ENCODE measurements around the gene ITSN1. TPM values are rescaled to one million over a fixed set of nuclear protein-coding genes. Genes with fewer than 3 reads are reported as not detected.

The ITSN1 gene
- total RNA-seq, 2 donors from 2014 or later: 31.3 to 36.9 TPM

DNA sequence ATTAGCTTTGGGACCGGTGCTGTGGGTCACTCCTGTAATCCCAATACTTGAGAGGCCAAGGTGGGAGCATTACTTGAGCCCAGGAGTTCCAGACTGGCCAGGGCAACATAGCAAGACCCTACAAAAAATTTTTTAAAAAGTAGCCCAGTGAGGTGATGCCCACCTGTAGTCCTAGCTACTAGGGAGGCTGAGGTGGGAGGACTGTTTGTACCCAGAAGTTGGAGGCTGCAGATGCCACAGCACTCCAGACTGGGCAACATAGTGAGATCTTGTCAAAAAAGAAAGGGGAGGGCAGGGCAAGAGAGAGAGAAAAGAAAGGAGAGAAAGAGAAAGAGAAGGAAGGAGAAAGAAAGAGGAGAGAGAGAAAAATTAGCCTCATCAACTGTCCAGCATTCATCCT is 6.3 kb downstream of the ITSN1 start:
- ATAC-seq (no peak), DNase-seq (no peak)
- intact Hi-C loops (cut with DNase I, micrococcal nuclease): no loop called here

DNA sequence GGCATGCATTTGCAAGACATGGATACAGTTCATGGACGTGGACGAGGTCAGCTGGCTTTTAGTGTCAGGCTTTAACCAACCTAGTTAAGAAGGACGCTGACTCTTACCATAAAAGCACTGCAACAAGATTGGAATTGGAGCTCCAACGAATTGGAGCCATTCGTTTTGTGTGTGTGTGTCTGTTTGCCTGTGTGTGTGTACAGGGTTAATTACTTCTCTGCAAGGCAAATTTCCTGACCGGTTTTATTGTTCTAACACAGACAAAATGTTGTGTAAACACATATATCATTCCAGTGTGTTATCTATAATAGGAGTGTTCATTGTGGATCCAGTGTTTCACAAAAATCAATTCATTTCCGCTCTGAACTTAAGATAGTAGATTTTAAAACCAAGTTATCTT is 7.9 kb downstream of the ITSN1 start:
- peak; percentile 84 for ATAC-seq

DNA sequence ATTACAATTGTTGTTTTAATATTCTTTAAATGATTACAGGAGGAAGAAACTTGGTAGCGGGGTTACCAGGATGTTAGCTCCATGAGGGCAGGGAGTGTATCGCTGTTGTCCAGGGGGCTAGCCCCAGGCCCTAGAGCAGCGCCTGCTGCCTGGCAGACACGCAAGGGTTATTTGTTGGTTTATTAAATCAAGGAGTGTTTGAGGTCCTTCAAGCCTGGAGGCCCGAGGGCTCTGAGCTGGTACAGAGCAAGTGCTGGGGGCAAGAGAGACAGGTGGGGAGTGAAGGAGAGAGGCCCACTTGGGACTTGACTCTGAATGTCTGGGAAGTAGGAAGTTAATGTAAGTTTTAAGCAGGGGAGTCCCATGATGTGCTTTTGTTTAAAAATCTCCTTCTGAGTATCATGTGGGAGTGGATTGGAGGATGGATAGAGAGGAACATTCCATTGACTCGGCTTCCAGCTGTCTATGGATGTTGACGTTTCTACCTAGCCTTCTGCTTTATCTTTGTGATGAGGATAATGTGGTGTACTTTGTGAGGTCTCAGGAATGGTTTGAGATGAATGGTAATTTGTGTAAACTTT is 8.7 kb downstream of the ITSN1 start:
- intact Hi-C loops (cut with DNase I, micrococcal nuclease): no loop called here
- no peak for ATAC-seq
- DNase-seq: no peak

More for the DNA sequence above, 7.9 kb downstream of the ITSN1 start:
- DNase-seq: no peak
- intact Hi-C loops (cut with DNase I, micrococcal nuclease): no loop called here

DNA sequence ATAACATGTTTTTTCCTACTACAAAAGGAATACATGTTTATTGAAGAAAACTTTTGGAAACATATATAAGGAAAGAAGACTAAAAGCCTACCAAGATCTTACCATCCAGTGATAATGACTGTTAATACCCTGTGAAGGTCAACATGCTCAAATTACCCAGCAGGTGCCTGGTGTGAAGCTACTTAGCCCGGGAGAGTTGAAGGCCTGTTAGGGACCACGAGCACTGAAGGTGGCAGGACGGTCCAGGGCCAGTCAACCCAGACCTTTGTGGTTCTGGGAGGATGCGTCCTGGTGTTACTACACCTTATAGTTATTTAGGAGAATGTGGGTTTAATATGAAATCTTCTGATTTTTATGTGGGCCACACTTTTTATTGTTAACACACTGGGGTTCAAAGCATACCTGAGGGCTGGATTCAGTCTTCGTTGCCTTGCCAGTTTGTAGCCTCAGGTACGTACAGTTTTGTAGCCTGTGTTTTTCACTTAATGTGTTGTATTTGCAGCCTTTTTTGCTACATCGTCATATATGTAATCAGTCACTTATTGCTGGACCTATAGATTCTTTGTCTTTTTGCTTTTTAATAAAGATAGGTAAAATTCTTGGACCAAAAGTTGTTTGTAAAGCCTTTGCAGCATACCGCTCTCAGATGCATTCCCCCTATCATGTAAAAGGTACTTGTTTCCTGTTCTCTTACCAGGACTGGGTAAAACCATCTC is 9.8 kb downstream of the ITSN1 start:
- no peak for DNase-seq
- no peak for ATAC-seq
- intact Hi-C loops (cut with DNase I, micrococcal nuclease): no loop called here

DNA sequence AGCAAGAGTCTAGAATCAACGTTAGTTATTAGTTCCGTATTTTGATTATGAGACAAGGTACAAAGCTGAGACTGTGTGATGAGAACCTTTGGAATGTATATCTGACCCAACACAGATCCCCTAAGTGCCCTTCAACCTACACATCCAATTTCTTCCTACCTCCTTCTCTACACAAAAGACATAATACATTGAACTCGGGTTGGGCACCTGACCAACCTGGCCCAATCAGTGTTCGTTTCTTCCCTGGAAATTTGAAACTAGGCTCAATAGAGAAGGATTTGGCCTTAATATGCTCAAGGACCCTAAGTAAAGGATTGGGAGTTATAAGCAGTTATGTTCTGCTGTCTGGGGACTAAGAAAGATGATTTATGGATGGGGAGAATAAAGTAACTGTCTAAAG is 12.1 kb downstream of the ITSN1 start:
- DNase-seq: no peak
- intact Hi-C loops (cut with DNase I, micrococcal nuclease): no loop called here

DNA sequence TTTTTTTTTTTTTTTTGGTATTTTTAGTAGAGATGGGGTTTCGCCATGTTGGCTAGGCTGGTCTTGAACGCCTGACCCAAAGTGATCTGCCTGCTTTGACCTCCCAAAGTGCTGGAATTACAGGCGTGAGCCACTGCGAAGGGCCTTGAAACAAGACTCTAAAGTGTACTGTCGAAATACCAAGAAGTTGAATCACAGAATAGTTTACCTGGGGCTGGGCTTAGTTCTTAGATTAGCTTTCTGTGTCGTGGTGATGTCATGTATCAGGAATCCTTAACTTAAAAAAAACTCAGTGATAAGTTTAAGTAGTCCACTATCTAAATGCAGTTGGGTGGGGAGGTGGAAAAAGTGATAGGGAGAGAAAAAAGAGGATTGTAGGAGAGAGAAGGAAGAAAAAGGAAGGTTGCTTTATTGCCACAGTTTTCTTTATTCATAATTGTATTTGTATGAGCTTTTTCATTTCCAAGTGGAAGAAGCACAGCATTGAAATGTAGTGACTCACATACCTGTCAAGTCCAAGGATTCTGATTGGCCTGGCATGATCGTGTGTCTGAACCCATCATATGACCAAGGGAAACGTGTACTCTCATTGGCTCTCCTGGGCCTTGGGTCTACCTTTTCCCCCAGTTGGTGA is 13.4 kb downstream of the ITSN1 start:
- DNase-seq: no peak
- intact Hi-C loops (cut with DNase I, micrococcal nuclease): no loop called here
- peak; percentile 73 for ATAC-seq

More for the DNA sequence above, 12.1 kb downstream of the ITSN1 start:
- no peak for ATAC-seq

DNA sequence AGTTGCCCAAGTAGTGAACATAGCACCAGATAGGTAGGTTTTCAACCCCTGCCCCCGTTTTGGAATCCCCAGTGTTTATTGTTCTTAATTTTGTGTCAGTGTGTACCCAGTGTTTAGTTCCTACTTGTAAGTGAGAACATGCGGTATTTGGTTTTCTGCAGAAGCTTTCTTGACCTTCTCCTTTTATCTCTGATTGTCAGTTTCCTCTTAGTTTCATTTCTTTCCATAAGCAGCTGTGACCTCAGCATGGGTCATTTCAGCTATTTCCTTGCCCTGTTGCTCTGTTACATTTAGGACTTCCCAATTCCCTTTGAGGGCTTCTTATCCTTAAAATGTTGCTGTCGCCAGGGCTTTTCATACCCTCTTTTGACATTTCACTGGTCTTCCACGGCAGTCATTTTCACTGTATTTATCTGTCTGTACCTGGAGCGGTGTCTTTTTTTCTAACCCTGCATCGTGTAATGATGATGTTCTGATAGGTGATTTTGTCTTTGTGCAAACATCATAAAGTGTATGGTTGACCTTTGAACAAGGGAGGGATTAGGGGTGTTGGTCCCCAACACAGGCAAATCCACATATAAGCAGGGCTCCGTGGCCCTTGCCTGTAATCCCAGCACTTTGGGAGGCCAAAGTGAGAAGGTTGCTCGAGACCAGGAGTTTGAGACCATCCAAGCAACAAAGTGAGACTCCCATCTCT is 15.0 kb downstream of the ITSN1 start:
- DNase-seq: no peak
- intact Hi-C loops (cut with DNase I, micrococcal nuclease): no loop called here
- ATAC-seq: peak; percentile 78

DNA sequence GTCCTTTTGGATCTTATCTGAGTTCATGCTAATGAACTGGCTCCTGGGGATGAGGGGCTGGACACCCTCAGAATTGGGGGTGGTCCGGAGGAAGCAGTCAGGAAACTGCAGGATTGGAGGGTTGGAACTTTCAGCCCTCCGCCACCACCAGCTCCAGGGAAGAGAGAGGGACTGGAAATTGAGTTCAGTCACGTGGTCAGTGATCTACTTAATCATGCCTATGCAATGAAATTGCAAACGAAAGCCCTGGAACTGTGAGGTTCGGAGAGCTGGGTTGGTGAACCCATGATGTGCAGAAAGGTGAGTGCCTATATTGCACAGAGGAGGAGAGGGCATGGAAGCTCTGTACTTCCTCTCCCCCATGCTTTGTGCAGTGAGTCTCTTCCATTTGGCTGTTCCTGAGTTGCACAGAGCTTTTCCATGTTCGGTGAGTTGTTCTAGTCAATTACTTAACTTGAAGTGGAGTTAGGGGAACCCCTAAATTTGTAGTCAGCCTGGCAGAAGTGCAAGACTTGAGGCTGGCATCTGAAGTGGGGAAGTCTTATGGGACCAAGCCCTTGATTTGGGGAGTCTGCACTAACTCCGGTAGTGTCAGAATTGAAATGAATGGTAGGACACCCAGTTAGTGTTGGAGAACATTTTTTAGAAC is 16.7 kb downstream of the ITSN1 start:
- no peak for ATAC-seq
- intact Hi-C loops (cut with DNase I, micrococcal nuclease): no loop called here
- no peak for DNase-seq

DNA sequence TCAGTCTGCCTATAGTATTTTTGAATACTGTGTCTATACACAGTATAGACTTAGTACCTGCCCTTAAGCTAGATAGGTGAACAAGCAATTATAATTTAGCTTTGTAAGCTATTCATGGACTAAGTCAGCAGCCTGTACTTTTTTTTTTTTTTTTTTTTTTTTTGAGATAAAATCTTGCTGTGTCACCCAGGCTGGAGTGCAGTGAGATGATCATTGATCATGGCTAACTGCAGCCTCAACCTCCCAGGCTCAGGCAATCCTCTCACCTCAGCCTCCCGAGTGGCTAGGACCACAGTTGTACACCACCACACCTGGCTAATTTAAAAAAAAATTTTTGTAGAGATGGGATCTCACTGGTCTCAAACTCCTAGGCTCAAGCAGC is 17.3 kb downstream of the ITSN1 start:
- intact Hi-C loops (cut with DNase I, micrococcal nuclease): no loop called here
- DNase-seq (no peak), ATAC-seq (no peak)

DNA sequence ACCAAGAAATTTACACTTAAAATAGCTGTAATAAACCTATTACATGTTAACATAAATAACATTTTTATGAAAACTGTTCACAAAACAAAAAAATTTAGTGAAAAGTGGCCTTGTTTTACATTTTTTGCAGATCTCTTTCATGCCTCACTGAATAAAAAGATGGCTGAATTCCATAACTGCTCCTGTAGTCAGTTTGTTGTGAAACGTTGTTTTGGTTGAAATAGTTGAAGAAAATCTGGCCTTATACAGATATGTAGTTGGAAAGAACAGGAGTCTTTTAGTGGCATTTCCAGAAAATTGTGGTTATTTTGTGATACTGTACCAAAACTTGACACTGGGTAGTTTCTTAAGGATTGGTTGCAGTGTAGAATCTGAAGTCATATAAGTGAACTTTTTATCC is 18.1 kb downstream of the ITSN1 start:
- DNase-seq: no peak
- no peak for ATAC-seq
- intact Hi-C loops (cut with DNase I, micrococcal nuclease): no loop called here

DNA sequence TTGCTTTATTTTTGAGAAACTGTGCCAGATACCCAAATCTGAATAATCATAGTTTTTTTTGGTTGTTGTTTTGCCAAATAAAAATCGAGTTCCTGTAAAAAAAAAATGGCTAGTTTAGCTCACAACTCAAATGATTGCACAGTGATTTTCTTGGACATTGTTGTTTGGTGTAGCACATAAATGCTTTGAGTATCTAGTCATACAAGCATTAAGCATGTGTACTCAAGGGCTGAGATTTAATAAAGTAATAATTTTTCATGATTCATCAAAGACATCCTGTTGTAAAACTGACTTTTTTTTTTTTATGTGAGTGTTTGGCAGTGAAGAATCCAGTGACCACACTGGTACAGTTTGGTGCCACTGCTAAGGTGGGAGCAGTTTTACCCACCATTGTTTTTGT is 18.8 kb downstream of the ITSN1 start:
- ATAC-seq: no peak
- DNase-seq: no peak
- intact Hi-C loops (cut with DNase I, micrococcal nuclease): no loop called here

DNA sequence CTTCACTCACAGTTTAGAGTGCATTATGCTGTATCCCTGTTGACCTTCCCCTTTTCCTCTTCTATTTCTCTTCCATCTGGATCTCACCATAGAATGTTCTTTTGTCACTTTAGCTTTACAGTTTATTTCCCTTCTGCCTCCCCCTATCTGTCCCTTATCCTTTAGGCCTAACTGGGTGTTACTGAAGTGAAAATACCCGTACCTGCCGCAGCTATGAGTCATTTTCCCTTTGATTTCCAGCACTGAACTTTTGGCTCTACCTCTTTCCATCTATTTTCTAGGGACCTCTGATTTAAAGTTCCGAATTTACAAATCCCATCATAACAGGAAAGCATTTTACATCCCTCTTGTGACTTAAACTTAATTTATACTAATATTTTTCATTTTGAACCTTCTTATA is 19.7 kb downstream of the ITSN1 start:
- intact Hi-C loops (cut with DNase I, micrococcal nuclease): no loop called here
- DNase-seq (no peak), ATAC-seq (no peak)

DNA sequence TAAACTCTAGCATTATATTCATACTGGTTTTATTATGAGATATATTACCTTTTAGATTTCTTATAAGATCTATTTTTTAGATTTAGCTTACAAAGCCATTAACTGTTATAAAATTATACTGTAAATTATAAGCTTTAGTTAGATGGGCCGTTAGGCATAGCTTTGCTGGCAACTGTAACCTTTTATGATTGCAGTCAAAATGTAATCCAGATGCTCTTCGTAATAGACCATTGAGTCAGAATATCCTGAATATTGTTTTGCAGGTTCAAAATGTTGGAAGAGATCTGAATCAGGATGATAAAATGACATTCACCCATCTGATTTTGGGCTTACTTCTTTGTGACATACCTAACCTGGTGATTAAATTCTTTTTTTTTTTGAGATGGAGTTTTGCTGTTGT is 20.9 kb downstream of the ITSN1 start:
- intact Hi-C loops (cut with DNase I, micrococcal nuclease): no loop called here
- ATAC-seq (peak; percentile 22), DNase-seq (no peak)

DNA sequence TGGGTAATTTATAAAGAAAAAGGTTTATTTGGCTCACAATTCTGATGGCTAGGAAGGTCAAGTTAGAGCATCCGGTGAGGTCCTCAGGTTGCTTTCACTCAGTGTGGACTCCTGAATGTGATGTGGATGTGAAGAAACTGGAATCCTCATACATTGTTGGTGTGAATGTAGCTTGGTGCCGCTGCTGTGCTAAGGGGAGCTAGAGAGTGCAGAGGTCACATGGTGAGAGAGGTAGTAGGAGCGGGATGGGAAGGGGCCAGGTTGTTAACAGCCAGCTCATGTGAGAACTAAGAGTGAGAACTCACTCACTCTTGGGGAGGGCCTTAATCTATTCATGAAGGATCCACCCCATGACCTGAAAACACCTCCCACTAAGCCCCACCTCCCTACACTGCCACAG is 21.8 kb downstream of the ITSN1 start:
- intact Hi-C loops (cut with DNase I, micrococcal nuclease): no loop called here
- ATAC-seq (no peak), DNase-seq (no peak)

DNA sequence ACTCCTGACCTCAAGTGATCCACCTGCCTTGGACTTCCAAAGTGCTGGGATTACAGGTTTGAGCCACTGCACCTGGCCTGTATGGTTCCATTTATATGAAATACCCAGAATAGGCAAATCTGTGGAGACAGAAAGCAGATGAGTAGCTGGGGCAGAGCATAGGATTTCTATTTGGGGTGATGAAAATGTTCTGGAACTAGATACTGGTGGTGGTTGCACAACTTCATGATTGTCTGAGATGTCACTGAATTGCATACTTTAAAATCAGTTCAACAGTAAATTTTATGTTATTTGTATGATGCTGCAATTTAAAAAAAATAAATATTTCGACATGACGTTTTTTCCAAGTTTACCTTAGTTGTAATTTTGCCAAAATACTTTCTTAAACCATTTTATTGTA is 23.9 kb downstream of the ITSN1 start:
- DNase-seq (no peak), ATAC-seq (no peak)
- intact Hi-C loops (cut with DNase I, micrococcal nuclease): no loop called here

DNA sequence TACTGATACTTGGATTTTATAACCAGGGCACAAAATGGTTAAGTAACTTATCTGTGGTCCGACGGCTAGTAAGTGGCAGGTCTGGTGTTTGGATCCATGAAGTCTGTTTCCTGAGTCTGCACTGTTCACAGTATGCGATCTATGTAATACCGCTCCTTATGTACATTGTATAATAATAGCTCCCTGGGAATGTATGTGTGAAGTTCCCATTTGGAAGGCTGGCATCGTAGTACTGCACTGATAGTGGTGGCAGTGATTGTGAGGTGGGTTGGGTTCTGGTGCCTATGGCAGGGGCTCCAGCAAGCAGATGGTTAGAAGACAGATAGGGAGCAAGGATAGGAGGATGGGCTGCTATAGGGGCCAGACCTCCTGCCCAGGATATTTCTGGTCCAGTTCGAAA is 25.3 kb downstream of the ITSN1 start:
- ATAC-seq (no peak), DNase-seq (no peak)
- intact Hi-C loops (cut with DNase I, micrococcal nuclease): no loop called here

DNA sequence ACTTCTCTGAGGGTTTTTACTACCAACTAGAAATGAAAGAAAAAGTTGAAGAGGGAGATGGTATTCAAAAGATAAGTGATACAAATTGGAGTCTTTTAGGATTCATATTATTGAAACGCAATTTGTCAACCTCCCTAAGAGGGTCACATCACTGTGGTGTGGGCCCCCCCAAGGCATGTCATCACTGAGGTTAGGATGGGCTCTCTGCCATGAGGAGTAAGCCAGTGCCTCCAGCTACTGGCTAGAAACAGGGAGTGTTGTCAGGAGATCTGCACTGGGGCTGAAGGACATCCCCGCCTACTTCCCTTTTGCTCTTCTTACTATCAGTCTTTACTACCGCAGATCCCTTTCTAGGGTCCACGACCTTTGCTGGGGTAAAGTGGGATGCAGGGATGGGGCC is 25.9 kb downstream of the ITSN1 start:
- ATAC-seq: no peak
- no peak for DNase-seq
- intact Hi-C loops (cut with DNase I, micrococcal nuclease): no loop called here

DNA sequence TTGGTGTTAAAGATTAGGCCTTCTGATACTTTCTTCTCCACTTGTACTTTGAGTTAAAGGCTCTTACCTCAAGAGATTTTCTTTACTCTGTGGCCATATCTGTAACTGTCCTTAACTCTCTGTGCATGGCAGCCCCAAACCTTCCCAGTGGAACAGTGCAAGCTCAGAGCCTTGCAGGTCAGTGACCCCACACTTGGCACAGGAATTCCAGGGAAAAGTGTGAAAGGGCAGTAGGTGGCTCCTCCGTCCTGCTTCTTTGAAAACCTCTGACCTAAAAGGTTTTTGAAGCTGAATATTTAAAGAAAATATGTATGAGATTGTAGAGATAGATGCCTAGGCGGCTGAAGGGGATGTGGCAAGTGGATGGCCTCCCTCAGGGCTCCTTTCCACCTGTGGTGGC is 26.3 kb downstream of the ITSN1 start:
- DNase-seq: no peak
- intact Hi-C loops (cut with DNase I, micrococcal nuclease): no loop called here
- ATAC-seq: no peak

DNA sequence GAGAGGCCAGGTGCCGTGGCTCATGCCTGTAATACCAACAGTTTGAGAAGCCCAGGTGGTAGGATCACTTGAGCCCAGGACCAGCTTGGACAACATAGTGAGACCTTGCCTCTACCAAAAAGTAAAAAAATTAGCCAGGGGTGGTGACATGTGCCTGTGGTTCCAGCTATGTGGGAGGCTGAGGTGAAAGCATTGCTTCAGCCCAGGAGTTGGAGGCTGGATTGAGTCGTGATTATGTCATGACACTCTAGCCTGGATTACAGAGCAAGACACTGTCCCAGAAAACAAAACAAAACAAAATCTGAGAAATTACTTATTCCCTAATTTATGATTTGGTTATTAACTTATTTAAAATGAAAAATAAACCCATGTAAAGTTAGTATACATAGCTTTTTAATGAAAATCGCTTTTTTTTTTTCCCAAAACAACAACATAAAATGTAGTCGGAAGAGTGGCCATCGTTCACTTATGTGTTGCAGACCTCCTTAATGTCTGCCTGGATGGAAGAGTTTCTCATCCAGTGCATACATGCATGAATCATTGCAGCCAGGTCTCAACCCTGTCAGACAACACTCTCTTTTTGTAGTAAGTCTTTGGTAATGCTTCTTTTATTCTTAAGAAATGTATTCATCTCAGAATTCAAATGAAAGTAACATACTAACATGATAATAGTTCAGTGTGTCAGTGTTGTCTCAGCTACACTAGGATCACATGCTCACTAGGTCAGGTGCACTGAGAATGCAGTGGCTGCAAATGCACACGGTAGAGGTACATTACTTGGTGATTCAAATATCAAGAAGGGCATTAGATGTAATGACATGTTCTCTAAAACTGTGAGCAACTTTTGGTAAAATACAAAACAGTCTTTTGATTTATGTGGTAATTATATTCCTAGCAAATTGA is 28.0 kb downstream of the ITSN1 start:
- intact Hi-C loops (cut with DNase I, micrococcal nuclease): no loop called here
- DNase-seq: no peak
- ATAC-seq: no peak
